CD4-positive, alpha-beta T cell treated with Interleukin-17A for 1 hour (primary cell): ENCODE measurements around the gene CHPF.
A peak's percentile ranks its signal among the peaks of the same experiment; 100 is the strongest.

Source experiments
- DNase-seq: peaks from one replicate; pipeline ENCODE4 v3.0.0-alpha.2; 2020

Gene CHPF

GRCh38 chr2:219551441-219552381 is 8.1 kb upstream of the CHPF start:
- DNase-seq, result no peak

- no peak for DNase-seq
These were observed 6.0 kb upstream of the CHPF start for GRCh38 chr2:219549619-219550018.

GRCh38 chr2:219548990-219549389 is 5.4 kb upstream of the CHPF start:
- no peak for DNase-seq

- DNase-seq, result no peak
These were observed 4.0 kb upstream of the CHPF start for GRCh38 chr2:219547621-219548020.

- DNase-seq, result no peak
These were observed 2.3 kb upstream of the CHPF start for GRCh38 chr2:219545943-219546352.

- no peak for DNase-seq
These were observed 1.8 kb upstream of the CHPF start for GRCh38 chr2:219545295-219545942.

GRCh38 chr2:219544567-219544966 is 958 bp upstream of the CHPF start:
- no peak for DNase-seq

GRCh38 chr2:219542931-219543595 is 546 bp downstream of the CHPF start:
- no peak for DNase-seq

- peak; percentile 91 for DNase-seq
These were observed 1.9 kb downstream of the CHPF start for GRCh38 chr2:219541611-219542180.

- DNase-seq, result no peak
These were observed 2.7 kb downstream of the CHPF start for GRCh38 chr2:219540784-219541504.

GRCh38 chr2:219539926-219540678 is 3.5 kb downstream of the CHPF start:
- DNase-seq, result no peak

- no peak for DNase-seq
These were observed 4.4 kb downstream of the CHPF start for GRCh38 chr2:219538956-219539788.

- DNase-seq, result no peak
These were observed 5.1 kb downstream of the CHPF start for GRCh38 chr2:219538504-219538951.

GRCh38 chr2:219537657-219538488 is 5.7 kb downstream of the CHPF start:
- no peak for DNase-seq

- no peak for DNase-seq
These were observed 6.6 kb downstream of the CHPF start for GRCh38 chr2:219536967-219537366.

GRCh38 chr2:219536425-219536824 is 7.2 kb downstream of the CHPF start:
- no peak for DNase-seq

- no peak for DNase-seq
These were observed 9.5 kb downstream of the CHPF start for GRCh38 chr2:219533930-219534661.

GRCh38 chr2:219532378-219532649 is 11.3 kb downstream of the CHPF start:
- DNase-seq, result no peak

GRCh38 chr2:219531639-219532377 is 11.8 kb downstream of the CHPF start:
- no peak for DNase-seq
